Tibial nerve (tissue), 4 donors: Measurements from ENCODE around the gene ERAP2.

Source experiments
- CTCF ChIP-seq, 5 experiments: fragments of 200-600 bp in 3 of 5; fragments of 450-650 bp in 2 of 5; sonication (generic) in 3 of 5; IDR thresholded peaks; one replicate each; pipeline ENCODE4 v1.5.1; 2016 to 2019; ENCODE audit warnings: antibody characterized with exemption in 5 of 5, mild to moderate bottlenecking in 3 of 5, moderate library complexity in 2 of 5
- EP300 ChIP-seq, 2 donors: sonication (generic); formaldehyde crosslinking; IDR thresholded peaks; one replicate each; pipeline ENCODE4 v1.6.1; 2017; ENCODE audit warnings: antibody characterized with exemption in 2 of 2, mild to moderate bottlenecking in 1 of 2
- POLR2A ChIP-seq, 2 donors: fragments of 450-650 bp; IDR thresholded peaks; one replicate each; pipeline ENCODE4 v1.6.1; 2017; ENCODE audit warnings: antibody characterized with exemption in 2 of 2, mild to moderate bottlenecking in 2 of 2, moderate library complexity in 2 of 2

- TF ChIP-seq CTCF (IDR thresholded peaks at IDR 0.05) = no peak
- TF ChIP-seq POLR2A (IDR thresholded peaks at IDR 0.05) = no peak
- no peak for TF ChIP-seq EP300 (IDR thresholded peaks at IDR 0.05)
Observed at GRCh38 chr5:96901384-96901783, 25.1 kb downstream of the ERAP2 start.
